MCF 10A (cell line): ENCODE results near the gene ARHGEF4. TPM values are rescaled to one million over a fixed set of nuclear protein-coding genes. Genes with fewer than 3 reads are reported as not detected.

Experiments
- BruUV-seq: library from RNA; stranded (reverse); fragments of 400-500 nt; replicated peaks from 2 replicates; lab custom pipeline; 2021; lab: Mats Ljungman, UMichigan
- CTCF ChIA-PET: fragments of 300-600 bp; sonication (Branson Sonifier 250); formaldehyde crosslinking; extraction: SDS; loops from one replicate; lab custom pipeline; 2021; ENCODE audit warnings: antibody characterized with exemption, inconsistent platforms; lab: Yijun Ruan, JAX
- POLR2A ChIA-PET: fragments of 300-600, 350-650 bp; sonication (Branson Sonifier 250); formaldehyde crosslinking; extraction: SDS; loops from one replicate; lab custom pipeline; 2020; ENCODE audit warnings: antibody characterized with exemption, inconsistent platforms; lab: Yijun Ruan, JAX
- DNase-seq: peaks from one replicate; pipeline ENCODE4 v3.0.0-alpha.2; 2018; ENCODE audit not compliant: unreplicated experiment
- H3K27ac Mint-ChIP-seq: one replicate; pipeline ENCODE4 v1.8.0; 2022; ENCODE audit warnings: mild to moderate bottlenecking, low read depth, mixed read lengths; ENCODE audit not compliant: unreplicated experiment
- H3K27me3 Mint-ChIP-seq: one replicate; pipeline ENCODE4 v1.8.0; 2022; ENCODE audit warnings: mixed read lengths; ENCODE audit not compliant: insufficient read depth, unreplicated experiment
- H3K36me3 Mint-ChIP-seq: one replicate; pipeline ENCODE4 v1.8.0; 2022; ENCODE audit warnings: mild to moderate bottlenecking, moderate library complexity, mixed read lengths; ENCODE audit not compliant: insufficient read depth, unreplicated experiment
- H3K4me1 Mint-ChIP-seq: one replicate; pipeline ENCODE4 v1.8.0; 2022; ENCODE audit warnings: mixed read lengths; ENCODE audit not compliant: insufficient read depth, unreplicated experiment
- H3K4me3 Mint-ChIP-seq: one replicate; pipeline ENCODE4 v1.8.0; 2022; ENCODE audit warnings: mild to moderate bottlenecking, moderate library complexity, mixed read lengths; ENCODE audit not compliant: unreplicated experiment
- H3K9me3 Mint-ChIP-seq: one replicate; pipeline ENCODE4 v1.8.0; 2022; ENCODE audit warnings: mixed read lengths; ENCODE audit not compliant: unreplicated experiment
- intact Hi-C: fragments of 100-400 bp; cut with micrococcal nuclease; formaldehyde crosslinking; loops from 2 replicates; pipeline ENCODE4 v1.14.1; 2022
- total RNA-seq: library from RNA; stranded (reverse); gene quantifications from 2 replicates; pipeline ENCODE4 v1.2.3, GENCODE V29; 2022
- TF ChIP-seq, protein P1 (sequence below): fragments of 200-600 bp; IDR thresholded peaks from one replicate; pipeline ENCODE4 v1.8.0; 2022; ENCODE audit warnings: antibody characterized with exemption, mild to moderate bottlenecking; ENCODE audit not compliant: unreplicated experiment

Gene ARHGEF4
- total RNA-seq, 1 experiment from 2014 or later: 52.0 TPM

DNA sequence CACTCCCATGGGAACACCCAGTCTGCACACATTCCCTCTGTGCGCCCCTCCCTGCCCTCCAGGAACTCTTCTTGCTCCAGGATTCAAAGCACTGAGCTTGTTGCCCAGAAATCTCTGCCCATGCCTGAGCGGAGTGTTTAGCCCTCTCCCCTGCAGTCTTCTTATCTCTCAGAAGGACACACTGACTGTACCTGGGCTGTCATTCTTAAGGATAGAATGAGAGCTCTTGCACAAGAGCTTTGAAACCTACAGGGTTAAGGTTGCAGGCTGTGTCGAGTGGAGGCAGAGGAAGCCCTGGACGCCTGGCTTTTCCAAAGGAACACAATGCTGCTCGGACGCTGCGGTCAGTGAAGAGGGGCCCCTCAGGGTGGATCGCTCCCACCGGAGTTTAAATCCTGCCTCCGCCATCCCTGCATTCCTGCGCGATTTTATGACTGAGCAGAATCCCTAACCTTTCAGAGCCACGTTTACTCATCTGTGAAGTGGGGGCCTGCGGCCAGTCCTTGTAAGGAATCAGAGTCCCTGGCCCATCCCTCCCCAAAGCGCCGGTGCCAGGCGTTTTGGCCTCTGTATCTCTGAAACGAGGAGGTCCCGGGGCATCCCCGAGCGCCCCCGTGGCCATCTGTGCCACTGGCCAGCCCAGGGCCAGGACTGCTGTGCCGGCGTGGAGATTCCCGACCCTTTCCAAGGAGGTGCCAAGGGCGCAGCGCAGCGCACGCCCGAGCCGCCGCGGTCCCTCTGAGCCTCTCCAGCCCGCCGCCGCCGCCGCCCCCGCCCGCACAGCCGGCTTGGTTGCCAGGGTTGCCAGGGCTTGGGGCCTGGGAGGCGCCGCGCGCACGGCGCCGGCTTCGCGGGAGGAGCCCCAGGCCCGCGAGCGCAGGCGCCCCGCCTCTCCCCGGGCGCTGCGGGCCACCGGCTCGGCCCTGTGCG lies 197.7 kb downstream of the ARHGEF4 start:
- intact Hi-C loops: no loop called here
- ChIA-PET CTCF (interaction anchor here (0.6 kb wide), 1 partner anchor 32 kb away, joined by 3 read pairs; no protein-coding TSS in a partner anchor), POLR2A (interaction anchor here (1.0 to 1.4 kb wide), 2 partner anchors 17 to 70 kb away, joined by 3 to 5 read pairs; partner anchors contain the start of gene PLEKHB2)
- Mint-ChIP-seq H3K36me3 (peaks cover 13% of the 10 kb centered on the region), H3K27ac (no peak overlapping the region), H3K4me1 (peaks cover 9% of the 10 kb centered on the region), H3K9me3 (no peaks in the 10 kb centered on the region), H3K4me3 (no peak overlapping the region), H3K27me3 (no peaks in the 10 kb centered on the region)
- no peak for DNase-seq
- no TSS peak for BruUV-seq
- TF ChIP-seq, protein P1, sequence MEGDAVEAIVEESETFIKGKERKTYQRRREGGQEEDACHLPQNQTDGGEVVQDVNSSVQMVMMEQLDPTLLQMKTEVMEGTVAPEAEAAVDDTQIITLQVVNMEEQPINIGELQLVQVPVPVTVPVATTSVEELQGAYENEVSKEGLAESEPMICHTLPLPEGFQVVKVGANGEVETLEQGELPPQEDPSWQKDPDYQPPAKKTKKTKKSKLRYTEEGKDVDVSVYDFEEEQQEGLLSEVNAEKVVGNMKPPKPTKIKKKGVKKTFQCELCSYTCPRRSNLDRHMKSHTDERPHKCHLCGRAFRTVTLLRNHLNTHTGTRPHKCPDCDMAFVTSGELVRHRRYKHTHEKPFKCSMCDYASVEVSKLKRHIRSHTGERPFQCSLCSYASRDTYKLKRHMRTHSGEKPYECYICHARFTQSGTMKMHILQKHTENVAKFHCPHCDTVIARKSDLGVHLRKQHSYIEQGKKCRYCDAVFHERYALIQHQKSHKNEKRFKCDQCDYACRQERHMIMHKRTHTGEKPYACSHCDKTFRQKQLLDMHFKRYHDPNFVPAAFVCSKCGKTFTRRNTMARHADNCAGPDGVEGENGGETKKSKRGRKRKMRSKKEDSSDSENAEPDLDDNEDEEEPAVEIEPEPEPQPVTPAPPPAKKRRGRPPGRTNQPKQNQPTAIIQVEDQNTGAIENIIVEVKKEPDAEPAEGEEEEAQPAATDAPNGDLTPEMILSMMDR: no peak

DNA sequence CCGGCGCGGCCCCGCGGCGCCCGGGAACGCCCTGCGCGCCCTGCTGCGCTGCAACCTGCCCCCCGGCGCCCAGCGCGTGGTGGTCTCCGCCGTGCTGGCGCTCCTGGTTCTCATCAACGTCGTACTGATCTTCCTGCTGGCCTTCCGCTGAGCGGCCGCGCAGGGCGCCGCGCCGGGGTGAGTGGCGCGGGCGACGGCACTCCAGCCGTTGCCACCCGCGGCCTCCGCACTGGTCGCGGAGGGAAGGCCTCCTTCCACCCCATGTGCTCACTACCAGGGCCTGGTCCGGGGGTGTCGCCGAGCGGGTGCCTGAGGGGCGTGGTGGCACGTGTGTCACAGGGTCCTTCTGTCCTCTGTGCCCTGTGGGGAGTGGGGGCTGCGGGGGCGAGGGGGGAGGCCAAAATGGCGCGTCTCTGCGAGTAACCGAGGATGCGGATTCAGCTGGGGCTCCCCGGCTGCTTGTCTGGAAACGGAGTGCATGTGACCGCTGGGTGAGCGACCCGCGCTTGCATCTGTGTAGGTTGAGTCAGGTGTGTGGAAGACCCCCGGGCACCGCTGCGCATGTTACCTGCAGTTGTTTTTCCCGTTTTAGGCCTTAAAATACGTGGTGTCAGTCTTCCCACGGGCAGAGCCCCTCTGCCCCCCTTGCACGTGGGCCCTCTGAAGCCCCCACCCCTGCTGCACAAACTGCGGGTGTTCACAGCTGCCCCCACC lies 198.6 kb downstream of the ARHGEF4 start:
- TF ChIP-seq, protein P1: no peak
- ChIA-PET POLR2A (no interaction called here), CTCF (no interaction called here)
- no peak for DNase-seq
- no peak overlapping the region for H3K27ac Mint-ChIP-seq
- peaks cover 15% of the 10 kb centered on the region for H3K36me3 Mint-ChIP-seq
- H3K4me1 Mint-ChIP-seq: peaks cover 9% of the 10 kb centered on the region
- BruUV-seq: no TSS peak
- intact Hi-C loops: no loop called here
- no peak overlapping the region for H3K4me3 Mint-ChIP-seq
- no peaks in the 10 kb centered on the region for H3K9me3 Mint-ChIP-seq
- H3K27me3 Mint-ChIP-seq: no peaks in the 10 kb centered on the region

DNA sequence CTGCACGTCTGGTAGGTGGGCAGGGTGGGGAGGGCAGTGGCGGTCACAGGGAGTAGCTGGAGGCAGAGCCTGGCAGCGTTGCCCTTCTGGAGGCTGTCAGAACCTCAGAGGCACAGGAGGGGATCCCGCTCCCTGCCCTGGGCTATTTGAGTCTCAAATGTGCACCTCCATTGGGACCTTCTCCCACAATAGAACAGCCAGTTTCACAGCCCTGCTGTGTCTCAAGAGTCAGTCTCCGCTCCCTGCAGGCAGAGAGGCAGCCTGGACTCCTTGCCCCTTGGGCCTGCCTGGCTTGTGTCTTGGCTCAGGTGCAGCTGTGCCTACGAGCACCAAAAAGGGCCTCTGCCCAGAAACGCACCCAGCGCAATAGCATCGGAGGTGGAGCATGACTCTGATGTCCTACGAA lies 199.1 kb downstream of the ARHGEF4 start:
- no peak overlapping the region for H3K27ac Mint-ChIP-seq
- TF ChIP-seq, protein P1: no peak
- no TSS peak for BruUV-seq
- H3K27me3 Mint-ChIP-seq: no peaks in the 10 kb centered on the region
- ChIA-PET CTCF (interaction anchor here (0.9 kb wide), 1 partner anchor 38 kb away, joined by 3 read pairs; no protein-coding TSS in a partner anchor), POLR2A (no interaction called here)
- H3K4me3 Mint-ChIP-seq: no peak overlapping the region
- intact Hi-C loops: no loop called here
- peaks cover 15% of the 10 kb centered on the region for H3K36me3 Mint-ChIP-seq
- H3K9me3 Mint-ChIP-seq: no peaks in the 10 kb centered on the region
- H3K4me1 Mint-ChIP-seq: peaks cover 9% of the 10 kb centered on the region
- DNase-seq: no peak

DNA sequence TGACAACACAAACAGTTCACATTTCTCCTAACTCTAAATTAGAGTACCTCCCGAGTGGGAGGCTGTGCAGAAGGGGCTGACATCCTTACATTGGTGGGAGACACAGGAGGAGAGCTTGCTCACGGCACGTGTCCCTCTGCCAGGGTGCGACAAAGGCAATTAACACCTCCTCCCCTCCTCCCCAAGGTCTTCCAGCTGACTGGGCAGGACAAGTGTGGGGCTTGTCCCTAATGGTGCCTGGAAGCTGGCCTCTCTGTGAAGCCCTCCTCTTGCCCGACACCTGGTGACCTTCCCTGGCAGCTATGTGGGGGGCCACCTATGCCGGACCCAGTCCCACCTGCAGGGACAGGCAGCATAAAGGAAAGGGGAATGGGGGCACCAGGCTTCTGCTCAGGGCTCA lies 199.6 kb downstream of the ARHGEF4 start:
- no peaks in the 10 kb centered on the region for H3K27me3 Mint-ChIP-seq
- H3K27ac Mint-ChIP-seq: no peak overlapping the region
- no peaks in the 10 kb centered on the region for H3K9me3 Mint-ChIP-seq
- ChIA-PET CTCF (interaction anchor here (0.9 to 2.6 kb wide), 2 partner anchors 11 to 37 kb away, joined by 3 to 6 read pairs; no protein-coding TSS in a partner anchor), POLR2A (no interaction called here)
- no peak for DNase-seq
- intact Hi-C loops: no loop called here
- no TSS peak for BruUV-seq
- no peak overlapping the region for H3K4me3 Mint-ChIP-seq
- H3K36me3 Mint-ChIP-seq: peaks cover 15% of the 10 kb centered on the region
- TF ChIP-seq, protein P1: no peak
- H3K4me1 Mint-ChIP-seq: peaks cover 9% of the 10 kb centered on the region
